Loucy (cell line): ENCODE data around the gene KRT1.
A peak's percentile ranks its signal among the peaks of the same experiment; 100 is the strongest.

Source experiments
- H2AFZ ChIP-seq: fragments of 200-600 bp; sonication (generic); 2 replicates; pipeline ENCODE4 v1.6.0; 2016; ENCODE audit warnings: antibody characterized with exemption, mild to moderate bottlenecking, low read length, moderate library complexity
- H3F3A ChIP-seq: fragments of 200-600 bp; 2 replicates; pipeline ENCODE4 v1.6.0; 2016; ENCODE audit warnings: antibody characterized with exemption, low read depth, mild to moderate bottlenecking
- H3K27me3 ChIP-seq: fragments of 200-600 bp; sonication (generic); 2 replicates; pipeline ENCODE4 v1.6.1; 2014; ENCODE audit warnings: low read length, mild to moderate bottlenecking; ENCODE audit not compliant: insufficient read depth, poor library complexity, severe bottlenecking
- H3K36me3 ChIP-seq: fragments of 200-600 bp; sonication (generic); 2 replicates; pipeline ENCODE4 v1.6.1; 2016; ENCODE audit warnings: low read length; ENCODE audit not compliant: insufficient read depth
- H3K4me1 ChIP-seq: fragments of 200-600 bp; sonication (generic); 2 replicates; pipeline ENCODE4 v1.5.1; 2014; ENCODE audit warnings: low read length, mild to moderate bottlenecking; ENCODE audit not compliant: insufficient read depth, poor library complexity, severe bottlenecking
- H3K4me2 ChIP-seq: fragments of 200-600 bp; sonication (generic); 2 replicates; pipeline ENCODE4 v1.6.0; 2014; ENCODE audit warnings: antibody characterized with exemption, low read length, low read depth, mild to moderate bottlenecking; ENCODE audit not compliant: poor library complexity, severe bottlenecking
- H3K4me3 ChIP-seq: fragments of 200-600 bp; sonication (generic); 2 replicates; pipeline ENCODE4 v1.5.1; 2014; ENCODE audit warnings: low read length, mild to moderate bottlenecking, mixed read lengths; ENCODE audit not compliant: poor library complexity, severe bottlenecking
- H3K79me2 ChIP-seq: fragments of 200-600 bp; sonication (generic); 2 replicates; pipeline ENCODE4 v1.6.1; 2014; ENCODE audit warnings: low read length; ENCODE audit not compliant: insufficient read depth
- H3K9ac ChIP-seq: fragments of 200-600 bp; sonication (generic); 2 replicates; pipeline ENCODE4 v1.6.0; 2014; ENCODE audit warnings: mild to moderate bottlenecking, low read depth, low read length, moderate library complexity; ENCODE audit not compliant: poor library complexity, severe bottlenecking
- H3K9me2 ChIP-seq: fragments of 200-600 bp; sonication (generic); replicated peaks from 2 replicates; pipeline ENCODE4 v1.6.1; 2016; ENCODE audit warnings: low read depth, low read length, mixed read lengths
- H3K9me3 ChIP-seq: fragments of 200-600 bp; sonication (generic); 2 replicates; pipeline ENCODE4 v1.6.1; 2014; ENCODE audit warnings: mild to moderate bottlenecking, antibody characterized with exemption, low read length, low read depth; ENCODE audit not compliant: insufficient read depth
- H4K20me1 ChIP-seq: fragments of 200-600 bp; sonication (generic); 2 replicates; pipeline ENCODE4 v1.6.0; 2014; ENCODE audit warnings: antibody characterized with exemption, low read length, mild to moderate bottlenecking; ENCODE audit not compliant: insufficient read depth, poor library complexity, severe bottlenecking
- EZH2phosphoT487 ChIP-seq: fragments of 200-600 bp; IDR thresholded peaks from 2 replicates; pipeline ENCODE4 v1.6.1; 2018; ENCODE audit warnings: antibody characterized with exemption, mild to moderate bottlenecking, moderate library complexity, borderline replicate concordance
- TF ChIP-seq, protein P1 (sequence below): fragments of 200-600 bp; sonication (generic); conservative IDR thresholded peaks from 2 replicates; pipeline ENCODE4 v1.5.1; 2014; ENCODE audit warnings: mild to moderate bottlenecking, antibody characterized with exemption, low read length

KRT1 gene

DNA sequence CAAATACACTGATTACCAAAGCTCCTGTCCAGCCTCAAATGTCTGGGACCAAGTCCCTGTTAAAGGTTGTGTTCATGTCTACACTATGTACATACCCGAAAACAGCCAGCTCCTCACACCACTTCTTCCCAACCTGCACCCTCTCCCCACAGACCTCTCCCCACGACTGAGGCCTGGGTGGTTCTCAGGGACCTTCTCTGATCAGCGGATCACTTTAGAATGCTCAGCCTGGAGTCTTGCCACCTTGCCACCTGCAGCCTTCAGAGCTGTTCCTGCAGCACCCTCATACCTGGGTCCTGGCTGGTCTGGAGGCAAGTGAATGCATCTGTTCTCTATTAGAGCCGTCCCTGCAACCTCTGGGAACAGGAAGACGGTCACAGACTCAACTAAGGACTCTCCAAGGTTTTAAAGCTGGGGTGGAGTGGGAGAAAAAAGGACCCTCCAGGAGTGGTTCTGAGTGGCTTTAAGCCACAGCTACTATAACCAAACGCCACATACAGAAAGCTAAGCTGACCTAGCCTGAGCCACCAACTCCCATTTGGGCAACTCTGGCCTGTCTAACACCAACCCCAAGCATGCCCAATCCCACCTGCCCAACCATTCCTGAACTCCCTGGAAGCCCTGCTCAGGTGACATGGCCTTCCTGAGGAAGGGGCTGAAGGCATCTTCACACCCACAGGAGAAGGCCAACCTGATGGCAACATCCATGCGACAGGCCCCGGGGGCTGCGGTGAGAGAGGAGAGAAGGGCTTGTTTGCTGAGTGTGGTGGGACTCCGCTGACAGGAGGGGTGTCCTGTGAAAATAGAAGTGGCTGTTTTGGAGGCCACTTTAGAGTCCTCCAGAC, 36.8 kb downstream of the KRT1 start:
- Histone ChIP-seq H3K4me2 (no peak overlapping the region), H3F3A (no peaks in the 10 kb centered on the region), H3K9ac (no peak overlapping the region), H3K4me3 (no peak overlapping the region), H3K36me3 (no peaks in the 10 kb centered on the region), H3K4me1 (peaks cover 30% of the 10 kb centered on the region), H3K9me2 (no peaks in the 10 kb centered on the region), H2AFZ (no peak overlapping the region), H3K27me3 (no peaks in the 10 kb centered on the region), H3K79me2 (no peaks in the 10 kb centered on the region), H3K9me3 (no peaks in the 10 kb centered on the region), H4K20me1 (no peaks in the 10 kb centered on the region)
- no peak for TF ChIP-seq EZH2phosphoT487
- TF ChIP-seq, protein P1, sequence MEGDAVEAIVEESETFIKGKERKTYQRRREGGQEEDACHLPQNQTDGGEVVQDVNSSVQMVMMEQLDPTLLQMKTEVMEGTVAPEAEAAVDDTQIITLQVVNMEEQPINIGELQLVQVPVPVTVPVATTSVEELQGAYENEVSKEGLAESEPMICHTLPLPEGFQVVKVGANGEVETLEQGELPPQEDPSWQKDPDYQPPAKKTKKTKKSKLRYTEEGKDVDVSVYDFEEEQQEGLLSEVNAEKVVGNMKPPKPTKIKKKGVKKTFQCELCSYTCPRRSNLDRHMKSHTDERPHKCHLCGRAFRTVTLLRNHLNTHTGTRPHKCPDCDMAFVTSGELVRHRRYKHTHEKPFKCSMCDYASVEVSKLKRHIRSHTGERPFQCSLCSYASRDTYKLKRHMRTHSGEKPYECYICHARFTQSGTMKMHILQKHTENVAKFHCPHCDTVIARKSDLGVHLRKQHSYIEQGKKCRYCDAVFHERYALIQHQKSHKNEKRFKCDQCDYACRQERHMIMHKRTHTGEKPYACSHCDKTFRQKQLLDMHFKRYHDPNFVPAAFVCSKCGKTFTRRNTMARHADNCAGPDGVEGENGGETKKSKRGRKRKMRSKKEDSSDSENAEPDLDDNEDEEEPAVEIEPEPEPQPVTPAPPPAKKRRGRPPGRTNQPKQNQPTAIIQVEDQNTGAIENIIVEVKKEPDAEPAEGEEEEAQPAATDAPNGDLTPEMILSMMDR, result no peak

GRCh38 chr12:52641468-52641867, 38.7 kb downstream of the KRT1 start:
- H3K4me1 ChIP-seq, result peaks cover 21% of the 10 kb centered on the region
- no peaks in the 10 kb centered on the region for H4K20me1 ChIP-seq
- no peaks in the 10 kb centered on the region for H3K27me3 ChIP-seq
- no peaks in the 10 kb centered on the region for H3K79me2 ChIP-seq
- no peak for TF ChIP-seq EZH2phosphoT487
- TF ChIP-seq, protein P1, result no peak
- H3K4me2 ChIP-seq, result no peak overlapping the region
- no peak overlapping the region for H3K4me3 ChIP-seq
- no peaks in the 10 kb centered on the region for H3K9me2 ChIP-seq
- no peaks in the 10 kb centered on the region for H3K36me3 ChIP-seq
- H3K9ac ChIP-seq, result no peak overlapping the region
- no peaks in the 10 kb centered on the region for H3F3A ChIP-seq
- H2AFZ ChIP-seq, result peak overlapping the region; percentile 17; the same call in 1 of the 2 replicates
- no peaks in the 10 kb centered on the region for H3K9me3 ChIP-seq

DNA sequence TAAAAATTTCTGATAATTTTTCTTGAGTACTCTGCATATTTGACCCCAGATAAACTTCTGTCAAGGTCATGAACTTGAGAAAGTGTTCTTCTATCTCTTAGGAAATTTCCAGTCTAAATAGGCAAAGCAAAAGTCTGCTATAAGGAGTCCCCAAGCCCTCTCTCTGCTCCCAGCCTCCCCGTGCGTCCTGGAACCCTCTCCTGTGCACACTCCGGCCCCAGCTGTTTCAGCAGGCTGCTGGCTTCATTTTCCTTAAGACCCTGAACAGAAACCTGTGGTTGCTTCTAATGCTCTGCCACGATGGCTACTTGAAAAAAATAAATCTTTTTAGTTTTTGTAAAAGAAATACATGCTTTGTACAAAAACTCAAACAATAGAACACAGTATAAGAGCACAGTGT, 42.9 kb downstream of the KRT1 start:
- Histone ChIP-seq H3K4me2 (no peak overlapping the region), H3K9ac (no peak overlapping the region), H3K9me2 (no peaks in the 10 kb centered on the region), H2AFZ (no peak overlapping the region), H4K20me1 (no peaks in the 10 kb centered on the region), H3K79me2 (no peaks in the 10 kb centered on the region), H3K27me3 (no peaks in the 10 kb centered on the region), H3K4me1 (peaks cover 29% of the 10 kb centered on the region), H3F3A (no peaks in the 10 kb centered on the region), H3K9me3 (no peaks in the 10 kb centered on the region), H3K36me3 (no peaks in the 10 kb centered on the region), H3K4me3 (no peak overlapping the region)
- no peak for TF ChIP-seq EZH2phosphoT487
- TF ChIP-seq, protein P1, result no peak
